Trophoblast cell (in vitro differentiated cells and primary cell): Measurements from ENCODE around the gene TEDC2.

Source experiments
- DNase-seq, 2 donors: peaks; one replicate each; pipeline ENCODE4 v3.0.0-alpha.2; 2016
- H2AFZ ChIP-seq: 2 replicates; pipeline ENCODE4 v1.6.1; 2013; ENCODE audit warnings: low read length, moderate library complexity, mild to moderate bottlenecking; ENCODE audit not compliant: insufficient read depth, poor library complexity
- H2AK5ac ChIP-seq: 2 replicates; pipeline ENCODE4 v1.6.1; 2013; ENCODE audit warnings: mild to moderate bottlenecking, low read length
- H2BK120ac ChIP-seq: 2 replicates; pipeline ENCODE4 v1.6.1; 2013; ENCODE audit warnings: low read length, mild to moderate bottlenecking, moderate library complexity; ENCODE audit not compliant: insufficient read depth, poor library complexity
- H2BK12ac ChIP-seq: 2 replicates; pipeline ENCODE4 v1.6.1; 2013; ENCODE audit warnings: mild to moderate bottlenecking, low read length, moderate library complexity
- H2BK5ac ChIP-seq: 2 replicates; pipeline ENCODE4 v1.6.1; 2013; ENCODE audit warnings: low read length, low read depth, moderate library complexity, mild to moderate bottlenecking; ENCODE audit not compliant: poor library complexity
- H3K14ac ChIP-seq: 2 replicates; pipeline ENCODE4 v1.6.1; 2013; ENCODE audit warnings: mild to moderate bottlenecking, low read length
- H3K18ac ChIP-seq: 2 replicates; pipeline ENCODE4 v1.6.1; 2013; ENCODE audit warnings: mild to moderate bottlenecking, low read length
- H3K23ac ChIP-seq: 2 replicates; pipeline ENCODE4 v1.6.1; 2013; ENCODE audit warnings: low read length
- H3K27ac ChIP-seq: 2 replicates; pipeline ENCODE4 v1.5.1; 2013; ENCODE audit warnings: low read depth, mild to moderate bottlenecking, inconsistent platforms, low read length, moderate library complexity
- H3K27me3 ChIP-seq: 2 replicates; pipeline ENCODE4 v1.6.1; 2013; ENCODE audit warnings: inconsistent platforms, mild to moderate bottlenecking, low read length, moderate library complexity; ENCODE audit not compliant: insufficient read depth
- H3K36me3 ChIP-seq, 2 experiments: 1 replicate in 1 of 2; 2 replicates in 1 of 2; pipeline ENCODE4 v1.6.1; 2013; ENCODE audit warnings: low read length in 2 of 2, mild to moderate bottlenecking in 2 of 2, moderate library complexity in 1 of 2; ENCODE audit not compliant: insufficient read depth in 2 of 2, control insufficient read depth in 1 of 2
- H3K4ac ChIP-seq: 2 replicates; pipeline ENCODE4 v1.6.1; 2013; ENCODE audit warnings: low read depth, mild to moderate bottlenecking, low read length, moderate library complexity
- H3K4me1 ChIP-seq, 2 experiments: 1 replicate in 1 of 2; 2 replicates in 1 of 2; pipeline ENCODE4 v1.6.1; 2013; ENCODE audit warnings: low read length in 2 of 2, mild to moderate bottlenecking in 2 of 2, moderate library complexity in 1 of 2; ENCODE audit not compliant: insufficient read depth in 2 of 2, control insufficient read depth in 1 of 2
- H3K4me2 ChIP-seq: 2 replicates; pipeline ENCODE4 v1.6.1; 2013; ENCODE audit warnings: inconsistent platforms, mild to moderate bottlenecking, low read length, moderate library complexity
- H3K4me3 ChIP-seq: 2 replicates; pipeline ENCODE4 v1.5.1; 2013; ENCODE audit warnings: mild to moderate bottlenecking, low read depth, low read length, inconsistent platforms
- H3K79me1 ChIP-seq: one replicate; pipeline ENCODE4 v1.6.1; 2013; ENCODE audit warnings: low read length
- H3K79me2 ChIP-seq: 2 replicates; pipeline ENCODE4 v1.6.1; 2013; ENCODE audit warnings: low read length, mild to moderate bottlenecking; ENCODE audit not compliant: control insufficient read depth, insufficient read depth, poor library complexity
- H3K9ac ChIP-seq: 2 replicates; pipeline ENCODE4 v1.6.1; 2013; ENCODE audit warnings: mild to moderate bottlenecking, low read length
- H3K9me3 ChIP-seq: 2 replicates; pipeline ENCODE4 v1.6.1; 2013; ENCODE audit warnings: low read depth, mild to moderate bottlenecking, control low read depth, inconsistent platforms, low read length; ENCODE audit not compliant: insufficient read depth
- H4K12ac ChIP-seq: 2 replicates; pipeline ENCODE4 v1.6.1; 2013; ENCODE audit warnings: low read depth, mild to moderate bottlenecking, low read length, moderate library complexity
- H4K8ac ChIP-seq: 2 replicates; pipeline ENCODE4 v1.6.1; 2013; ENCODE audit warnings: low read depth, mild to moderate bottlenecking, low read length, moderate library complexity
- H4K91ac ChIP-seq: one replicate; pipeline ENCODE4 v1.6.1; 2013; ENCODE audit warnings: low read depth, mild to moderate bottlenecking, low read length, moderate library complexity
- WGBS: extraction: QIAGEN DNeasy Blood & Tissue Kit; methylation state at CpG from one replicate; pipeline ENCODE4 v1.1.7; 2013; ENCODE audit warnings: missing lambda C conversion rate; ENCODE audit not compliant: insufficient read length, insufficient coverage; ENCODE audit errors: extremely low coverage; 5-methylcytosine and 5-hydroxymethylcytosine counted together

The TEDC2 gene

DNA sequence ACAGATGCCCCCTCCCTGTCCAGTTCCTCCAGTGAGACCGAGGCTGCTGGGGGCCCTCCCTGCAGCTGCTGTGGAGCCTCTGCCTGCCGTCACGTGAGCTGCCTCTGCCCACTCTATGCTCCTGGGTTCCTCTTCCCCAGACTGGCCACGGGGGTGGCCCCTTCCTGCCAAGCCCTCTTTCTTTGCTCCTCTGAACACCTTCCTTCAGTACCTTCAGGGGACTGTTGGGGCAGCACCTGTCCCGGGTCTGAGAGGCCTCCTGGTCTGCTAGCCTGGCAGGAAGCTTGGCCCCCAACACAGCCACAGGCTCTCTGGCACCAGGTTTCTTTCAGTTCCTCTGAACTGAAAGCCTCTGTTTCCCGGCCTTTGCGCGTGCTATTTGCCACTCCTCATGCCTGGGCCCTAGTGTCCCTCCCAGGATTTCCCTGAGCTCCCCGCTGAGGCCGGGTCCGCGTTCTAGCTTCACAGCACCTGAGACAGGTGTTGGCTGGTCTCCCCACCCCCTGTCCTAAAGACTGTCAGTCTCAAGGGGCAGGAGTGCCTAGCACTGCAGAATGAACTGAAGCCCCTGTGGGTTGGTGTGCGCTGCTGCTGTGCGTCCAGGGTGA, 47.2 kb downstream of the TEDC2 start:
- Histone ChIP-seq H2BK120ac (no peak overlapping the region), H3K79me2 (no peaks in the 10 kb centered on the region), H3K9ac (no peak overlapping the region), H3K4me1 (peaks cover 0 to 3% of the 10 kb centered on the region in 2 experiments), H3K27me3 (no peaks in the 10 kb centered on the region), H3K4ac (no peak overlapping the region), H3K23ac (no peak overlapping the region), H3K4me3 (no peak overlapping the region), H3K36me3 (no peaks in the 10 kb centered on the region), H2AK5ac (no peak overlapping the region), H2BK5ac (no peak overlapping the region), H3K14ac (no peak overlapping the region), H2BK12ac (no peak overlapping the region), H4K12ac (no peak overlapping the region), H3K9me3 (peaks cover 1% of the 10 kb centered on the region), H3K4me2 (no peak overlapping the region), H2AFZ (no peak overlapping the region), H3K79me1 (no peaks in the 10 kb centered on the region), H4K91ac (no peak overlapping the region), H3K18ac (no peak overlapping the region), H4K8ac (no peak overlapping the region), H3K27ac (no peak overlapping the region)
- DNase-seq: no peak
- no CpG with 5 or more reads among the region's 14 CpGs for WGBS

DNA sequence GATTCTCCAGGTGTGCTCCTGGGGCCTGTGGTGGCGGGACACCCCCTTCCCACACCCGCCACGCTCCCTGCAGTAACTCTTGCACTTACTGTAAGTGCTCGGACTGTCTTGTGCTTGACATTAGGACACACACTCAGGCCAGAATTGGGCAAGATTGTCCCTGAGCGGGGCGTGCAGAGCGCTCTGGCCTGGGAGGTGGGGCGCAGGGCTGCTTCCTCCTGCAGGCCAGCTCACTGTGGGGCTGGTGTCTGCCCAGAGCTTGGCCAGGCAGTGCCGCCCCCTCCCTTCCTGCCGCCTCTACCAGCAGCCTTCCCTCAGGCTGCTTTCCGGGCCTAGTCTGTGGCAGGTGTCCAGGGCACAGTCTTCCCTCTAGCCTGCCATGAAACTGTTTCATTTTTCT, 47.8 kb downstream of the TEDC2 start:
- no peak for DNase-seq
- Histone ChIP-seq H3K79me1 (no peaks in the 10 kb centered on the region), H2BK120ac (no peak overlapping the region), H2BK5ac (no peak overlapping the region), H2BK12ac (no peak overlapping the region), H3K27me3 (no peaks in the 10 kb centered on the region), H3K18ac (no peak overlapping the region), H3K23ac (no peak overlapping the region), H3K79me2 (no peaks in the 10 kb centered on the region), H3K4me3 (no peak overlapping the region), H4K91ac (no peak overlapping the region), H3K4me1 (peaks cover 0 to 2% of the 10 kb centered on the region in 2 experiments), H3K27ac (no peak overlapping the region), H4K8ac (no peak overlapping the region), H3K9ac (no peak overlapping the region), H3K4me2 (no peak overlapping the region), H2AK5ac (no peak overlapping the region), H3K36me3 (no peaks in the 10 kb centered on the region), H4K12ac (no peak overlapping the region), H2AFZ (no peak overlapping the region), H3K14ac (no peak overlapping the region), H3K9me3 (peaks cover 1% of the 10 kb centered on the region), H3K4ac (no peak overlapping the region)
- WGBS: no CpG with 5 or more reads among the region's 11 CpGs

DNA sequence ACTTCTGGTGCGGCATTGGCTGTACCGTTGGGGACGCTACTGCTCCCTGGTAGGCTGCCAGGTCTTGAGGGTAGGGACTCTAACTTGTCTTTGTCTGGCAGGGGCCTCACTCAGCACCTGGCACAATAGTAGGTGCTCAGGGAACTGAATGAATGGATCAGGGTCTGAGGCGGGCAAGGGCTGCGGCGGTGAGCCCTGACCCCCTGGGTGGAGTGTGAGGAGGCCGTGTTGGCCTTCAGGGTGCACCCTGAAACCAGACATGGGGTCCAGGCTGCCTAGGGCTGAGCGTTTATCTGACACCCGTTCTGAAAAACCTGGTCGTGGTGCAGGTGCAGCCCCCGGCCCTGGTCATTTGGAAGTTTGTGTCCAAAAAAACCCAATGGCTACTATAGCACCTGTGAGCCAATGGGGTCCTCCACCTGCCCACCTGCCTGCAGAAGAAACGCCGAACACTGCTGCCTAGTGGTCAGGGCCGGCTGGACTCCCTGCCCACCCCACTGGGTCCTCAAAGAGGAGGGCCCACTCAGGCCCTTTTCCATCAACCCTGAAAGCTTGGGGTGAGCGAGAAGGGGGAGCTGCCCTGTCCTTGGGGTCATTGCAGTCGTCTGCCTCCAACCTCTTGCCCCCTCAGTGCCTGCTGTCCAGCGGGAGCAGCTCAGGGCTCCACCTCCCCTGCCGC, 49.0 kb downstream of the TEDC2 start:
- Histone ChIP-seq H3K4me1 (peaks cover 4 to 6% of the 10 kb centered on the region in 2 experiments), H4K8ac (no peak overlapping the region), H4K12ac (no peak overlapping the region), H2BK12ac (no peak overlapping the region), H3K4me2 (no peak overlapping the region), H3K18ac (no peak overlapping the region), H3K14ac (no peak overlapping the region), H2AK5ac (no peak overlapping the region), H3K4me3 (no peak overlapping the region), H4K91ac (no peak overlapping the region), H3K9ac (no peak overlapping the region), H2BK5ac (no peak overlapping the region), H3K79me1 (peaks cover 3% of the 10 kb centered on the region), H2BK120ac (no peak overlapping the region), H2AFZ (no peak overlapping the region), H3K4ac (no peak overlapping the region), H3K9me3 (peaks cover 3% of the 10 kb centered on the region), H3K23ac (no peak overlapping the region), H3K36me3 (no peaks in the 10 kb centered on the region), H3K79me2 (peaks cover under 1% of the 10 kb centered on the region), H3K27ac (no peak overlapping the region), H3K27me3 (no peaks in the 10 kb centered on the region)
- no peak for DNase-seq
- WGBS: no CpG with 5 or more reads among the region's 18 CpGs

DNA sequence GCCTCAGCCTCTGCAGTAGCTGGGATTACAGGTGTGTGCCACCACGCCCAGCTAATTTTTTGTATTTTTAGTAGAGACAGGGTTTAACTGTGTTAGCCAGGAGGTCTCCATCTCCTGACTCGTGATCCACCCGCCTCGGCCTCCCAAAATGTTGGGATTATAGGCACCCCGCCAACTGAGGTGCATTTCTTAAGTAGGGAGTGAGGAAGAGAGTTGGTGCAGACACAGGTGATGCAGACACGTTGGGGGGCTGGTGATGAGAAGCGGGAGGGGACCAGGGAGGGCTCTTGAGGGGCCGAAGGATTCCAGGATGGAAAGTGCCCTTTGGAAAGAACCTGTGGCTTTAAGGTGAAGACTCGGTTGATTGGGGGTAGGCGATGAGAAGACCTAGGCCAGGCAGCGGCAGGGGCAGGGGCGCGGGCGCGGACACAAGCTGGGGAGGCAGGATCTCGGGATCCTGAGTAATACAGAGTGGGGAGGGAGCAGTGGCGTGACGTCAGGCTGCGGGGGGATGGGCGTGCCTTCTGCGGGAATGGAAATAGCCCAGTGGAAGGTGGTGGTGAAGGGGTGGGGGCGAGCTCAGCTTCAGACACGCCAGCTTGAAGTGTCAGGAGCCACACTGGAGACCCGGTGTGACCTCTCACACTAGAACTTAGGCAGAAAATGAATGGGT, 51.4 kb downstream of the TEDC2 start:
- no peak overlapping the region for H3K27ac ChIP-seq
- no peak overlapping the region for H3K18ac ChIP-seq
- H3K14ac ChIP-seq: no peak overlapping the region
- no peaks in the 10 kb centered on the region for H3K27me3 ChIP-seq
- H3K4ac ChIP-seq: no peak overlapping the region
- H2BK120ac ChIP-seq: no peak overlapping the region
- peaks cover 3% of the 10 kb centered on the region for H3K9me3 ChIP-seq
- H3K23ac ChIP-seq: no peak overlapping the region
- no peak overlapping the region for H2BK5ac ChIP-seq
- no peak overlapping the region for H4K12ac ChIP-seq
- peaks cover 12 to 20% of the 10 kb centered on the region in 2 experiments for H3K4me1 ChIP-seq
- no peak overlapping the region for H4K91ac ChIP-seq
- H3K4me3 ChIP-seq: no peak overlapping the region
- peaks cover 1 to 2% of the 10 kb centered on the region in 2 experiments for H3K36me3 ChIP-seq
- H3K9ac ChIP-seq: no peak overlapping the region
- no peak overlapping the region for H3K4me2 ChIP-seq
- no CpG with 5 or more reads among the region's 24 CpGs for WGBS
- no peak overlapping the region for H4K8ac ChIP-seq
- no peak for DNase-seq
- peaks cover 24% of the 10 kb centered on the region for H3K79me2 ChIP-seq
- no peak overlapping the region for H2AK5ac ChIP-seq
- H2AFZ ChIP-seq: no peak overlapping the region
- H3K79me1 ChIP-seq: peaks cover 13% of the 10 kb centered on the region
- H2BK12ac ChIP-seq: no peak overlapping the region
